Measurements from ENCODE around the gene RTL10.

RTL10 gene, protein sequence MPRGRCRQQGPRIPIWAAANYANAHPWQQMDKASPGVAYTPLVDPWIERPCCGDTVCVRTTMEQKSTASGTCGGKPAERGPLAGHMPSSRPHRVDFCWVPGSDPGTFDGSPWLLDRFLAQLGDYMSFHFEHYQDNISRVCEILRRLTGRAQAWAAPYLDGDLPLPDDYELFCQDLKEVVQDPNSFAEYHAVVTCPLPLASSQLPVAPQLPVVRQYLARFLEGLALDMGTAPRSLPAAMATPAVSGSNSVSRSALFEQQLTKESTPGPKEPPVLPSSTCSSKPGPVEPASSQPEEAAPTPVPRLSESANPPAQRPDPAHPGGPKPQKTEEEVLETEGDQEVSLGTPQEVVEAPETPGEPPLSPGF

GRCh38 chr22:19854778-19855503, at the start of gene RTL10, which contains the start of gene GNB1L:
TSS of gene RTL10 (minus strand) at chr22:19854874. CDS start at chr22:19852261, 2,613 bp downstream.
TSS of gene GNB1L (minus strand) at chr22:19854874. CDS start at chr22:19821355, 33,519 bp downstream.
- DNase-seq: peak; percentile 95 to 97

- no peak for DNase-seq
These were observed 49.6 kb upstream of the RTL10 start for GRCh38 chr22:19904174-19904856.

DNA sequence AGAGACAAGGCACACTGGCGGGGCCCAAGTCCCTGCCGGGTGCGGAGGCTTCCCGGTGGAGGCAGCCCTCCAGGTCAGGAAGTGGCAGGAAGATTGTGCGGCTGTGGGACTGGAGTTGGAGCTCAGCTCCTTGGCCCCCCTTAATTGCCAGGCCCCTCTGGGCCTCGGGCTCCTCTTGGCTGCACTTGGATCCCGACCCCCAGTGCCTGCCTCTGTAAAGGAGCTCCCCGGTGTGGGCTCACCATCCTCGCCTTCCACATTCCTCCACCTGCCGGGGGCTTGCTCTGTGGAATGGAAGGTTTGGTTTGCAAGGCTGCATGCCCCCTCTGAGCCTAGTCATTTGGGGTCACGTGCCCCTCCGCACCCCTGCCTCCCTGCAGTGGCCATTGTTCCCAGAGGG, 48.8 kb upstream of the RTL10 start:
- no peak for DNase-seq

DNA sequence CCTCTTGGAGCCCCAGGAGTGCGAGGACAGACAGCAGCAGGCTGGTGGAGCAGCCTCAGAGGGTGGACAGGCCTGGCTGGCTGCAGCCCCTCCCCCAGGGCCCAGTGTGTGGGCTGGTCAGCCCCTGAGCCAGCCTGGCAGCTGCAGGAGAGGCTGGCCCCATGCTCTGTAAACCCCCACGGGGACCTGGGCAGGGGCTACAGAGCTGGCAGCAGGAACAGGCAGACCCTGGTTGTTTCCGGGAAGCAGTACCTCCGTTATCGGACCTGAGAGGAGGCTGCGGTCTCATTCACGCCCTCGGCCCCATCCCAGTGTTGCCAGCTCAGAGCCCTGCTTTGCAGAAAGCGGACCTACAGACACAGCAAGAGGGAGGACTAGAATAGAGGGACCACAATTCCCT, 48.4 kb upstream of the RTL10 start:
- no peak for DNase-seq

GRCh38 chr22:19902245-19902715, 47.6 kb upstream of the RTL10 start:
- peak; percentile 53 to 80 for DNase-seq

DNA sequence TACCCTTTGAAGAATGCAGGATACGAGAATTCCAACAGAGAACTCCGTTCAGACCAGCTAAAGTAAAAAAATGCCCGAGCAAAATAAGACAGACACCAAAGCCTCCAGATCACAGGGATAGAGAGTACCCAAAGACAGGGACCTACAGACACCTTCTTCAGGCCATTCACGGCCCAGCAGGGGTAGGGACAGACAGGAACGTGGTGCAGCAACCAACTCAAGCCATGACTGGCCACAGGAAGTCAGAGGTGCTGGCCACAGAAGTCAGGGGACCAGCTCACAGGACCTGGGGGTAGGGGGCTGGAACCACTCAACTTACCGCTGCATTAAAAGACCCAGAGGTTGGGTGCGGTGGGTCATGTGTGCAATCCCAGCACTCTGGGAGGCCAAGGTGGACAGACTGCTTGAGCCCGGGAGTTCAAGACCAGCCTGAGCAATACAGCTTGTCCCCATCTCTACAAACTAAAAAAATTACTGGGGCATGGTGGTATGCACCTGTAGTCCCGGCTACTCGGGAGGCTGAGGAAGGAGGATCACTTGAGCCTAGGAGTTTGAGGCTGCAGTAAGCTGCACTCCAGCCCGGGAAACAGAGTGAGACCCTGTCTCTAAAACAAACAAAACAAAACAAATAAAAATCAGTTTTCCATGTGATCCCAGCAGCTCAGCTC, 47.0 kb upstream of the RTL10 start:
- DNase-seq: no peak

DNA sequence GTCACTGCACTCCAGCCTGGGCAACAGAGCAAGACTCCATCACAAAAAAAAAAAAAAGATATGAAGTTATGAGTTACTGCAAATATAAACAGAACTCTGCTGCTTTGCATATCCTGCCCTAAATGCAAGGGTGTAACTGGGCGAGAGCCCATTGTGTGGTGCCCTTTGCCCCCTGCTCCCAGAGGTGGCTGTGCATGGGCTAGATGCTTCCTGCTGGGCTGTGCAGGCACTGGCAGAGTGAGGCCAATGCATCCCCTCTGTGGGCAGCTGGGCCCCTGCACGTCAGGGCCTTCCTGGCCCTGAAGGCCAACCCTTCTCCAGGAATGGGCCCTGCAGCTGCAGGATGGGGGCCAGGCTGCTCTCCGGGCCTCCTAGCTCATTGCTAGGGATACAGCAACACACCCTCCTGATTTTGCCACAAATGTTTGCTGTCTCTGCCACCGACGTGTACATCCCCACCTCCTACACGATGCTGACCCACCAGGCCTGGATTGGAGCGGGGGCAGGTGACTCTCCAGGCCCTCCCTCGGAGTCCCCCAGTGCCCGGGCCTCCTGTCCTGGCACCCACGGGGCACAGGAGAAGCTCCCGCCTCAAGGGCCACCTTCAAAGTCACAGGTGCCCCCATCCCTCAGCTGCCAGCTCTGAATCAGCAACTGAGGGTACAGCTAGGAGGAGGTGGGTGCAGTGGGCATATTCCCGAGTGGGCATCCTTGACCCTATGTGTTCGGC, 46.2 kb upstream of the RTL10 start:
- DNase-seq: no peak

- DNase-seq: no peak
These were observed 44.3 kb upstream of the RTL10 start for GRCh38 chr22:19898831-19899567.

DNA sequence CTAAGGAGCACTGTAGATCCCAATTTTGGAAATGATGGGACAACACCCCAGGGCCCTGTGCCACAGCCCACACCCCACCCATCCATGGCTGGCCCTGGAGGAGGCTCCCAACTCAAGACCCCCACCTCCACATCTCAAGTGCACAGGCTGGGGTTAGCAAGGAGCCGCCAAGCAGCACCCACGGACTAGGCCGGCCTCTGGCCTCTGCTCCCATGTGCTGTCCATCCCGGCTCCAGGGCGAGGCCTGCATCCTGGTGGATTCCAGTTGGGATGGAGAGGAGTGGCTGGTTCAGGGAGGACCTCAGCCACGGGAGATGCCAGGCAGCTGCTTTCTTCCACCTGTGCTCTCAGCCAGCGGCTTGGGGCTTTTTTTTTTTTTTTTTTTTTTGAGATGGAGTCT, 43.5 kb upstream of the RTL10 start:
- DNase-seq: no peak

- no peak for DNase-seq
These were observed 43.1 kb upstream of the RTL10 start for GRCh38 chr22:19897726-19898125.

- peak in 1 of 2 experiments; percentile 13 for DNase-seq
These were observed 42.1 kb upstream of the RTL10 start for GRCh38 chr22:19896665-19897355.

GRCh38 chr22:19895160-19895849, 40.6 kb upstream of the RTL10 start:
- DNase-seq: no peak

DNA sequence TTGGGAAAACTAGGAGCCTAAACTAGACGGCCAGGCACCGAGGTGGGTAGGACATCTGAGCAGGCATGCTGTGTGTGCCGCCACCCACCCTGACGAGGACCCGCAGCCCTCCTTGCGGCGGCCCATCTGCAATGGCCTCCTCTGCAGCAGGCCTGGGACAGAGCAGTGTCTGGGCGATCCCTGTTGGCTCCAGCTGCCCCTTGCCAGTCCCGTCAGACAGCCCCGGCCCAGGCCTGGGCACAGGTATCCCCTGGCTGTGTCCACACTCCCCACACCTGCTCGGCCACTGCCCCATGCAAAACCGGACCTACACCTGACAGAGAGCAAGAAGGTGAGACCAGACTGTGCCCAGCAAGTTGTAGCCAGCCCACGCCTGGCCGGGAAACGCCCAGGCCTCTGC, 38.7 kb upstream of the RTL10 start:
- DNase-seq: no peak

GRCh38 chr22:19892925-19893324, 38.3 kb upstream of the RTL10 start:
- DNase-seq: no peak

- no peak for DNase-seq
These were observed 37.7 kb upstream of the RTL10 start for GRCh38 chr22:19892257-19892879.

DNA sequence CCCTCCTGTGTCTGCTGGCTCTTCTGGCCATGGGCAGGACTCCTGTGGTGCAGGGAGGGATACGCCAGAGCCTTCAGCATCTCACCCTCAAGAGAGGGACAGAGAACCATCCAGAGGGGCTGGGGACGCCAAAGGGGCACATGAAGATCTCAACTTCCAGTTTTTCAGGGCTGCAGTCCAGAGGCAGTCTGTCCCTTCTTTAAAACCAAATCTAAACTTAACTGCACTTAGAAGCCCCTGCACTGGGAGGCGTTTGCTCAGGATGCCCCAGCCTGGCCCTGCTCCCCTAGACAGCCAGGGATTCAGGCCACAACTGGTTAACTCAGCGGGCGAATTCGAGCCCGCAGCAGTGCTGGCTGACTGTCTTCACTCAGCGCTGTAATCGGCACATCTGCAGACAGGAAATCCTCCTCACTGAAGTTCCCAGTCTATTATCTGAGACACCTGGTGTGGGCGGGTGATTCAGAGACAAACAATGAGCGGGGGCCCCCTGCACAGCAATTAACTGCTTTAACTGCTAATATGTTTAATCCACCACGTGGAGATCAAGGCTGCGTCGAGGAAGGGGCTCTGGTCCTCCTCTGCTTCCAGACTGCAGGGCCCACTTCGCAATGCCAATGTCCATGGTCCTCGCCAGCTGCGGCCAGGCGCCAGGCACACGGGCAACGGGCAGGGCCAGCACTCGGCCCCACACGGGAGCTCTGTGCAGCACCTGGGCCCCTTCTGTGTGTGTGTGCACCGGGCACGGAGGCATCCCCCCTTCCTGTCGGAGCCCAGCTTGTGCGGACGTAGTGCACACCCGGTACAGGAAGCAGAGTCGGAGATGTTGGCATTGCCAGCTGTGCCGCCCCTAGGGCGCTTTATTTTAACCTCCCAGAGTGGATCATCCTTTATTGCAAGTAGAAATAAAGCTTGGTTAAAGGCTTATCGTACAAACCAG, 36.9 kb upstream of the RTL10 start:
- DNase-seq: peak; percentile 89 to 95

GRCh38 chr22:19890502-19891316, 36.0 kb upstream of the RTL10 start:
- DNase-seq: peak; percentile 34 to 74

DNA sequence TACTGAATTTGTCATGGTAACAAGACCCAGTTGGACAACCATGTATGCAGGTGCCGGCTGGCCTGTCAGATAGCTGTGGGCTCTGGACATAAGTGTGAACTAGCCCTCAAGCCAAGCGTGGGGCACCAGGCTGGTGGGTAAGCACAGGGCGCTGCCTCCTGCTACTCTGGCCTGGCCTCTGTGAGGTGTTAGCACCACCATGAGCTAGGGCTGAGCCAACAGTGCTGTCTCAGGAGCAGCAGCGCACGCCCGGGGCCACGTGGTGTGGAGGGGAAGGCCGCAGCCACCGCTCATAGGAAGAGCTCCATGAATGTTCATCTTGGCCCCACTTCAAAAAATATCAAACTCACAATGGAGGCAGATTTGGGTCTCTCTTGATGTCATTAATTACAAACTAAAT, 35.3 kb upstream of the RTL10 start:
- no peak for DNase-seq
